A673 (cell line): ENCODE results near the gene MAT1A.

ENCODE experiments used
- EZH2 ChIP-seq: fragments of 200-600 bp; sonication (generic); IDR thresholded peaks from 2 replicates; pipeline ENCODE4 v1.6.1; 2017; ENCODE audit warnings: borderline replicate concordance, low read depth, mild to moderate bottlenecking, mixed read lengths, antibody characterized with exemption, low read length; ENCODE audit not compliant: poor library complexity, severe bottlenecking
- TF ChIP-seq, protein P1 (sequence below): fragments of 300-800, 200-600 bp; sonication (generic); conservative IDR thresholded peaks from 2 replicates; pipeline ENCODE4 v1.5.1; 2017; ENCODE audit warnings: low read depth, mild to moderate bottlenecking, antibody characterized with exemption, low read length, moderate library complexity, mixed read lengths

DNA sequence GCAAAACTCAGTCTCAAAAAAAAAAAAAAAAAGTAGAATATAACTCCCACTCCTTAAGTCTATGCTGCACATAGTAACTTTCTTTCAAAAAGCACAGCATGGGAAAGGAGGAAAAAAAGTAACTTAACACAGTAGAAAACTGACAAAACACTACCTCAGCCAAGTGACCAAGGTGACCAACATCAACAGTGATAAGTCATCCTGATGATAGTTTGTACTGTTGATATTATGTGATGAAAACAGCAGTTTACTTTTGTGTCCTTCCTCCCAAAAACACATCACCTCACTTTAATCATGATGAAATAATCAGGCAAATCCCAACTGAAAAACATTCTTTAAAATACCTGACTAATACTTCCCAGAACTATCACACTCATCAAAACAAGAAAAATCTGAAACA is 29.3 kb upstream of the MAT1A start:
- no peak for TF ChIP-seq EZH2
- TF ChIP-seq, protein P1, sequence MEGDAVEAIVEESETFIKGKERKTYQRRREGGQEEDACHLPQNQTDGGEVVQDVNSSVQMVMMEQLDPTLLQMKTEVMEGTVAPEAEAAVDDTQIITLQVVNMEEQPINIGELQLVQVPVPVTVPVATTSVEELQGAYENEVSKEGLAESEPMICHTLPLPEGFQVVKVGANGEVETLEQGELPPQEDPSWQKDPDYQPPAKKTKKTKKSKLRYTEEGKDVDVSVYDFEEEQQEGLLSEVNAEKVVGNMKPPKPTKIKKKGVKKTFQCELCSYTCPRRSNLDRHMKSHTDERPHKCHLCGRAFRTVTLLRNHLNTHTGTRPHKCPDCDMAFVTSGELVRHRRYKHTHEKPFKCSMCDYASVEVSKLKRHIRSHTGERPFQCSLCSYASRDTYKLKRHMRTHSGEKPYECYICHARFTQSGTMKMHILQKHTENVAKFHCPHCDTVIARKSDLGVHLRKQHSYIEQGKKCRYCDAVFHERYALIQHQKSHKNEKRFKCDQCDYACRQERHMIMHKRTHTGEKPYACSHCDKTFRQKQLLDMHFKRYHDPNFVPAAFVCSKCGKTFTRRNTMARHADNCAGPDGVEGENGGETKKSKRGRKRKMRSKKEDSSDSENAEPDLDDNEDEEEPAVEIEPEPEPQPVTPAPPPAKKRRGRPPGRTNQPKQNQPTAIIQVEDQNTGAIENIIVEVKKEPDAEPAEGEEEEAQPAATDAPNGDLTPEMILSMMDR, result no peak
